ENCODE results near the gene DAND5.

DAND5 gene

DNA sequence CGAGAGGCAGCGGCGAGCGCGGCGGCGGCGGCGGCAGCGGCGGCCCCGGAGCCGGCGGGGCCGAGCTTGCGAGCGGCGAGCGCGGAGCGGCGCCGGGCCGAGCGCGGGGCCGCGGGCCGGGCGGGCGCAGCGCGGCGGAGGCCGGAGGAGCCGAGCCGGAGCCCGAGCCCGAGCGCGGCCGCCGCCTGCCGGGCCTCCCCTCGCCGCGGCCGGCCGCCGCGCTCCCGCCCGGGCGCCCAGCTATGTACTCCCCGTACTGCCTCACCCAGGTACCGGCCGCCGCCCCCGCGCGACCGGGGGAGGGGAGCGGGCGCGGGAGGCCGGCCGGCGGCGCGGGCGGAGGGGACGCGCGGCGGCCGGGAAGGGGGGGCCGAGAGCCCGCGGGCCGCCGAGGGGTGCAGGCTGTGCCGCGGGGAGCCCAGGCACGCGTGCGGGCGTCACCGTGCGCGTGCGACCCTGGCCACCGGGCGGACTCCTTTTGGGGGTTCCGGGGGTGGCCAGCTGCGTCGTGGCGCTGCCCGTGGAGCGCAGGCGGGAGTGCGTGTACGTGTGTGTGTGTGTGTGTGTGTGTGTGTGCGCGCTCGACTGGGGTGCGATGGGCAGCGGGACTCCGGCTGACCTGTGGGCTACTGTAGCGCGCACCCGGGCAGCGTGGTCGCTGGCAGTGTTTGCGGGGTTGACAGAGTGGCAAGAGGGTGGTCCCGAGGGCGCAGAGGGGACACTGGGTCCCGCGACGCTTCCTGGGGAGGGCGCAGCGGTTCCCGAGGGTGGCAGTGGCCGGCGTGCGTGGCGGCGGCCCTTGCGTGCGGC, 26.4 kb downstream of the DAND5 start:
- no peaks in the 10 kb centered on the region for H3K79me2 ChIP-seq (ENCODE audit: insufficient read depth, low read length)
- H3K4me2 ChIP-seq (ENCODE audit: low read depth, low read length, poor library complexity, severe bottlenecking) = peak overlapping the region; percentile 51
- H3F3A ChIP-seq (ENCODE audit: low read depth) = no peaks in the 10 kb centered on the region
- peaks cover 6% of the 10 kb centered on the region for H3K4me1 ChIP-seq (ENCODE audit: insufficient read depth, low read length, poor library complexity, severe bottlenecking)
- H3K9ac ChIP-seq (ENCODE audit: low read depth, low read length, poor library complexity, severe bottlenecking) = no peak overlapping the region
- TF ChIP-seq EZH2phosphoT487 (IDR thresholded peaks at IDR 0.05; ENCODE audit: borderline replicate concordance) = no peak
- TF ChIP-seq, protein P1, sequence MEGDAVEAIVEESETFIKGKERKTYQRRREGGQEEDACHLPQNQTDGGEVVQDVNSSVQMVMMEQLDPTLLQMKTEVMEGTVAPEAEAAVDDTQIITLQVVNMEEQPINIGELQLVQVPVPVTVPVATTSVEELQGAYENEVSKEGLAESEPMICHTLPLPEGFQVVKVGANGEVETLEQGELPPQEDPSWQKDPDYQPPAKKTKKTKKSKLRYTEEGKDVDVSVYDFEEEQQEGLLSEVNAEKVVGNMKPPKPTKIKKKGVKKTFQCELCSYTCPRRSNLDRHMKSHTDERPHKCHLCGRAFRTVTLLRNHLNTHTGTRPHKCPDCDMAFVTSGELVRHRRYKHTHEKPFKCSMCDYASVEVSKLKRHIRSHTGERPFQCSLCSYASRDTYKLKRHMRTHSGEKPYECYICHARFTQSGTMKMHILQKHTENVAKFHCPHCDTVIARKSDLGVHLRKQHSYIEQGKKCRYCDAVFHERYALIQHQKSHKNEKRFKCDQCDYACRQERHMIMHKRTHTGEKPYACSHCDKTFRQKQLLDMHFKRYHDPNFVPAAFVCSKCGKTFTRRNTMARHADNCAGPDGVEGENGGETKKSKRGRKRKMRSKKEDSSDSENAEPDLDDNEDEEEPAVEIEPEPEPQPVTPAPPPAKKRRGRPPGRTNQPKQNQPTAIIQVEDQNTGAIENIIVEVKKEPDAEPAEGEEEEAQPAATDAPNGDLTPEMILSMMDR (conservative IDR thresholded peaks at IDR 0.05; ENCODE audit: low read length) = no peak
- no peaks in the 10 kb centered on the region for H3K36me3 ChIP-seq (ENCODE audit: insufficient read depth, low read length)
- no peaks in the 10 kb centered on the region for H3K27me3 ChIP-seq (ENCODE audit: insufficient read depth, low read length, poor library complexity, severe bottlenecking)
- no peaks in the 10 kb centered on the region for H4K20me1 ChIP-seq (ENCODE audit: insufficient read depth, low read length, poor library complexity, severe bottlenecking)
- no peaks in the 10 kb centered on the region for H3K9me3 ChIP-seq (ENCODE audit: insufficient read depth, low read depth, low read length)
- H3K4me3 ChIP-seq (ENCODE audit: low read length, poor library complexity, severe bottlenecking) = peak overlapping the region; percentile 61
- H3K9me2 ChIP-seq (replicated peaks; ENCODE audit: low read depth, low read length) = no peaks in the 10 kb centered on the region
- H2AFZ ChIP-seq (ENCODE audit: low read length) = no peak overlapping the region; the same call in 1 of the 2 replicates

DNA sequence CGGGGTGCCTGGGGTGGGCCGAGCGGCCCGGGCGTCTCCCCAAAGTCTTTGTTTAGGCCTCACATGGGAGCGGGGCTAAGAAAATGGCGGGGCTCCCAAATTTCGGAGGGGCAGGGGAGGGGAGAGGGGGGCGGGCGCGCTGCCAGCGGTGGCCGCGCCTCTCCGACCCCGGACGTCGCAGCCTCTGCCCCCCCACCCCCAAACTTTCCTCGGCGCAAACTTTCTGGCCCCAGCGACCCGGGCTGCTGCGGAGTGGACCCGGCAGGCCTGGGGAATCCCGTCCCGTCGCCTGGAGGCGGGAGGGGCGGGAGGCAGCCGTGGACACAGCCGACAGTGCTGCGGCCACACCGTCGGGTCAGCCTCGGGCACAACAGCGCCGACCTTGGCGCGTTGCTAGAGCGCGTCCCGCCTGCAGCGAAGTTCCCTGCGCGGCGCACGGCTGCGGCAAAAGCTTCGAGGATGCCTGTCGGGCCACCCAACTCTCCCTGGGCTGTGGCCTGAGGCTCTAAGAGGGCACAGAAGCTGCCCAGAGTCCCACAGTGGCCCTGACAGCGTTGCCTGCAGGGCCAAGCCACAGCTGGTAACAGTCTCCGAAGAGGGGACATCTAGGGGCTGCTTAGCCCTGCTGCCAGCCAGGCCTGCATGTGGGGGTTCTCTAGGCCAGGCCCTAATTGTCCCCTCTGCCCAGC, 27.2 kb downstream of the DAND5 start:
- Histone ChIP-seq H3K79me2 (ENCODE audit: insufficient read depth, low read length) (no peaks in the 10 kb centered on the region), H2AFZ (ENCODE audit: low read length) (no peak overlapping the region), H3K4me2 (ENCODE audit: low read depth, low read length, poor library complexity, severe bottlenecking) (peak overlapping the region; percentile 51), H3K27me3 (ENCODE audit: insufficient read depth, low read length, poor library complexity, severe bottlenecking) (no peaks in the 10 kb centered on the region), H3K4me1 (ENCODE audit: insufficient read depth, low read length, poor library complexity, severe bottlenecking) (peaks cover 6% of the 10 kb centered on the region), H3K36me3 (ENCODE audit: insufficient read depth, low read length) (no peaks in the 10 kb centered on the region), H3K9me2 (replicated peaks; ENCODE audit: low read depth, low read length) (no peaks in the 10 kb centered on the region), H3K9me3 (ENCODE audit: insufficient read depth, low read depth, low read length) (no peaks in the 10 kb centered on the region), H3K4me3 (ENCODE audit: low read length, poor library complexity, severe bottlenecking) (peak overlapping the region; percentile 61), H3F3A (ENCODE audit: low read depth) (no peaks in the 10 kb centered on the region), H3K9ac (ENCODE audit: low read depth, low read length, poor library complexity, severe bottlenecking) (no peak overlapping the region), H4K20me1 (ENCODE audit: insufficient read depth, low read length, poor library complexity, severe bottlenecking) (no peaks in the 10 kb centered on the region)
- TF ChIP-seq, protein P1 (conservative IDR thresholded peaks at IDR 0.05; ENCODE audit: low read length) = no peak
- no peak for TF ChIP-seq EZH2phosphoT487 (IDR thresholded peaks at IDR 0.05; ENCODE audit: borderline replicate concordance)

DNA sequence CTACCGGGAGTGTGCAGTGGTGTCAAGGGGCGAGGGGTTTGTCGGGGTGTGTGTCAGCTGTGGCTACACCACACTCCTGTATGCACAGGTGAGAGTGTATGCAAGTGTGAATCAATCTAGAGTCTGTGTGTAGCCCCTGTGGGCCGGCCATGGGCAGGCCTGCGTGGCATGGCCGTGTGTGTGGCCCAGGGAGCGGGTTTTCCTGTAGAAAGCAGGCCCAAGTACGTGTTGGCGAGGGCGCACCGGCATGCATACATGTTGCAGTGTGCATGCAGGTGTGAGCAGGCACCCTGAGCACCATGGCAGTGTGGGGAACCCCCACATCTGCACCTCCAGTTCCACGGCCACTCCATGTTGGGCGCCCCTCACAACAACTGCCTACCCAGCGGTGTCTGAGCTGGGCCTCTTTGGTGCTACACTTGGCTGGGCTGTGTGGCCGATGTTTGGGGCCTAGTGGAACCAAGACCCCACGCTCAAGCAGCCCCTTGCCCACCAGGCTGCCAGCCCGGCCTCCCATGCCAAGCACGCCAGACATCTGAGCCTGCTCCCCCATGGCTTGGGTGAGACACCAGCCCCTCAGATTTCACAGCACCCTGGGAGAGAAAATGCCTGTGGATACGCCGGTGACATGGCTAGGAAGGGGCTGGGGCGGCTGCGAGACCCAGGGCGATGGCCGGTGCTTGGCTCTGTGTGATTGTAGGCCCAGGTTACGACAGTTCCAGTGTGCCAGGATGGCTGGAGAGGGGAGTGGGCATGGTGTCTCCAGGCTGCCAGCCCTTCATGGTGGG, 28.0 kb downstream of the DAND5 start:
- Histone ChIP-seq H3K9me3 (ENCODE audit: insufficient read depth, low read depth, low read length) (no peaks in the 10 kb centered on the region), H3K27me3 (ENCODE audit: insufficient read depth, low read length, poor library complexity, severe bottlenecking) (no peaks in the 10 kb centered on the region), H2AFZ (ENCODE audit: low read length) (no peak overlapping the region), H3K79me2 (ENCODE audit: insufficient read depth, low read length) (no peaks in the 10 kb centered on the region), H3F3A (ENCODE audit: low read depth) (no peaks in the 10 kb centered on the region), H3K9ac (ENCODE audit: low read depth, low read length, poor library complexity, severe bottlenecking) (no peak overlapping the region), H3K4me2 (ENCODE audit: low read depth, low read length, poor library complexity, severe bottlenecking) (no peak overlapping the region), H3K4me1 (ENCODE audit: insufficient read depth, low read length, poor library complexity, severe bottlenecking) (peaks cover 6% of the 10 kb centered on the region), H3K36me3 (ENCODE audit: insufficient read depth, low read length) (no peaks in the 10 kb centered on the region), H4K20me1 (ENCODE audit: insufficient read depth, low read length, poor library complexity, severe bottlenecking) (no peaks in the 10 kb centered on the region), H3K4me3 (ENCODE audit: low read length, poor library complexity, severe bottlenecking) (no peak overlapping the region), H3K9me2 (replicated peaks; ENCODE audit: low read depth, low read length) (no peaks in the 10 kb centered on the region)
- TF ChIP-seq, protein P1 (conservative IDR thresholded peaks at IDR 0.05; ENCODE audit: low read length) = no peak
- TF ChIP-seq EZH2phosphoT487 (IDR thresholded peaks at IDR 0.05; ENCODE audit: borderline replicate concordance) = no peak
